SU-DHL-6 (cell line): ENCODE data around the gene ATIC.

ENCODE experiments used
- H2AFZ ChIP-seq: fragments of 200-600 bp; sonication (generic); 2 replicates; pipeline ENCODE4 v1.6.1; 2014; ENCODE audit warnings: low read depth, mild to moderate bottlenecking, moderate library complexity, mixed read lengths, antibody characterized with exemption, low read length; ENCODE audit not compliant: severe bottlenecking
- H3F3A ChIP-seq: fragments of 200-600 bp; shearing (Covaris generic); 2 replicates; pipeline ENCODE4 v1.6.0; 2016; ENCODE audit warnings: antibody characterized with exemption, mild to moderate bottlenecking; ENCODE audit not compliant: insufficient read depth
- H3K27ac ChIP-seq: fragments of 200-600 bp; sonication (generic); 2 replicates; pipeline ENCODE4 v1.5.1; 2016; ENCODE audit warnings: low read depth, mild to moderate bottlenecking, low read length, moderate library complexity, mixed read lengths
- H3K27me3 ChIP-seq: fragments of 200-600 bp; sonication (generic), shearing (Covaris generic); 2 replicates; pipeline ENCODE4 v1.6.0; 2014; ENCODE audit warnings: mild to moderate bottlenecking, low read length
- H3K36me3 ChIP-seq: fragments of 200-600 bp; sonication (generic); 2 replicates; pipeline ENCODE4 v1.6.1; 2014; ENCODE audit warnings: mild to moderate bottlenecking, low read length, mixed read lengths
- H3K4me2 ChIP-seq: fragments of 300-600, 200-600 bp; shearing (Covaris generic), sonication (generic); 2 replicates; pipeline ENCODE4 v1.6.0; 2014; ENCODE audit warnings: low read length, low read depth, mild to moderate bottlenecking; ENCODE audit not compliant: poor library complexity, severe bottlenecking
- H3K4me3 ChIP-seq: fragments of 200-600 bp; sonication (generic); 2 replicates; pipeline ENCODE4 v1.5.1; 2014; ENCODE audit warnings: antibody characterized with exemption, low read length, mild to moderate bottlenecking, mixed read lengths; ENCODE audit not compliant: insufficient read depth, poor library complexity, severe bottlenecking
- H3K79me2 ChIP-seq: fragments of 200-600 bp; sonication (generic); 2 replicates; pipeline ENCODE4 v1.6.1; 2014; ENCODE audit warnings: mild to moderate bottlenecking, low read length, moderate library complexity; ENCODE audit not compliant: insufficient read depth
- H3K9ac ChIP-seq: fragments of 200-600 bp; sonication (generic); 2 replicates; pipeline ENCODE4 v1.7.0; 2014; ENCODE audit warnings: mild to moderate bottlenecking, low read length
- H3K9me2 ChIP-seq: fragments of 200-600 bp; sonication (generic); replicated peaks from 2 replicates; pipeline ENCODE4 v1.6.1; 2014; ENCODE audit warnings: low read length; ENCODE audit not compliant: insufficient read depth
- H3K9me3 ChIP-seq: fragments of 200-600 bp; sonication (generic); 2 replicates; pipeline ENCODE4 v1.6.1; 2014; ENCODE audit warnings: low read length, mixed read lengths; ENCODE audit not compliant: insufficient read depth
- H4K20me1 ChIP-seq: fragments of 200-600 bp; sonication (generic); 2 replicates; pipeline ENCODE4 v1.6.1; 2014; ENCODE audit warnings: low read depth, mild to moderate bottlenecking, antibody characterized with exemption, low read length, moderate library complexity, mixed read lengths
- CTCF ChIP-seq: fragments of 200-600 bp; sonication (generic); IDR thresholded peaks from one replicate; pipeline ENCODE4 v1.5.1; 2017; ENCODE audit warnings: antibody characterized with exemption, mild to moderate bottlenecking, low read length, moderate library complexity; ENCODE audit not compliant: insufficient read depth, poor library complexity, severe bottlenecking
- EZH2phosphoT487 ChIP-seq: fragments of 200-600 bp; sonication (generic), shearing (Covaris generic); conservative IDR thresholded peaks from 2 replicates; pipeline ENCODE4 v1.6.1; 2018; ENCODE audit warnings: mild to moderate bottlenecking, antibody characterized with exemption, low read length, moderate library complexity, mixed read lengths

The ATIC gene

GRCh38 chr2:215332872-215333595 is 21.2 kb downstream of the ATIC start:
- Histone ChIP-seq H3K79me2 (peaks cover 33% of the 10 kb centered on the region), H3K27ac (peak overlapping the region; percentile 47), H3K9ac (no peak overlapping the region), H2AFZ (no peak overlapping the region), H3K9me3 (no peaks in the 10 kb centered on the region), H3K4me3 (no peak overlapping the region), H3K27me3 (no peaks in the 10 kb centered on the region), H3K36me3 (peaks cover 59% of the 10 kb centered on the region), H3F3A (peaks cover 3% of the 10 kb centered on the region; the same call in 1 of the 2 replicates), H4K20me1 (peaks cover 23% of the 10 kb centered on the region), H3K4me2 (peak overlapping the region; percentile 18), H3K9me2 (no peaks in the 10 kb centered on the region)
- TF ChIP-seq CTCF = no peak
- no peak for TF ChIP-seq EZH2phosphoT487

GRCh38 chr2:215338883-215339679 is 27.2 kb downstream of the ATIC start:
- no peak overlapping the region for H3K9ac ChIP-seq
- no peaks in the 10 kb centered on the region; the same call in 1 of the 2 replicates for H3F3A ChIP-seq
- H3K4me3 ChIP-seq = no peak overlapping the region
- H3K9me3 ChIP-seq = no peaks in the 10 kb centered on the region
- H3K27me3 ChIP-seq = no peaks in the 10 kb centered on the region
- H3K36me3 ChIP-seq = peaks cover 59% of the 10 kb centered on the region
- peaks cover 4% of the 10 kb centered on the region; the same call in 1 of the 2 replicates for H3K79me2 ChIP-seq
- no peak for TF ChIP-seq EZH2phosphoT487
- TF ChIP-seq CTCF = no peak
- no peak overlapping the region for H3K27ac ChIP-seq
- H3K4me2 ChIP-seq = no peak overlapping the region
- H3K9me2 ChIP-seq = no peaks in the 10 kb centered on the region
- H2AFZ ChIP-seq = no peak overlapping the region
- H4K20me1 ChIP-seq = peaks cover 8% of the 10 kb centered on the region; the same call in 1 of the 2 replicates

GRCh38 chr2:215347878-215348277 is 36.0 kb downstream of the ATIC start:
- Histone ChIP-seq H3K9me2 (no peaks in the 10 kb centered on the region), H3K9ac (no peak overlapping the region), H2AFZ (no peak overlapping the region), H3K27me3 (no peaks in the 10 kb centered on the region), H3K36me3 (peaks cover 39% of the 10 kb centered on the region), H3F3A (0 out of 2 replicates have a peak, but pooled peaks cover 5% of the 10 kb centered on the region), H3K4me2 (no peak overlapping the region), H3K4me3 (no peak overlapping the region), H3K27ac (no peak overlapping the region), H4K20me1 (peaks cover 7% of the 10 kb centered on the region; the same call in 1 of the 2 replicates), H3K79me2 (no peaks in the 10 kb centered on the region), H3K9me3 (no peaks in the 10 kb centered on the region)
- TF ChIP-seq CTCF = no peak
- TF ChIP-seq EZH2phosphoT487 = no peak
